GM11168 (cell line): Measurements from ENCODE around the gene LCE7A.

Experiments used
- in situ Hi-C: fragments of 300-500 bp; cut with MboI; formaldehyde crosslinking; loops from one replicate; pipeline ENCODE4 v1.12.0; 2022; ENCODE audit warnings: low sequenced_read_pairs; ENCODE audit not compliant: unreplicated experiment

The LCE7A gene

GRCh38 chr1:152859696-152860095 lies at the start of gene LCE7A:
TSS of gene LCE7A (plus strand) at chr1:152859996. CDS start at chr1:152860698, 702 bp downstream.
- in situ Hi-C loops, result no loop called here

GRCh38 chr1:152811050-152811449 lies 48.7 kb upstream of the LCE7A start:
- in situ Hi-C loops, result no loop called here

GRCh38 chr1:152811671-152812070 lies 48.1 kb upstream of the LCE7A start, which contains the start of gene LCE1B:
TSS of gene LCE1B (plus strand) at chr1:152811971. CDS start at chr1:152812447, 476 bp downstream.
- in situ Hi-C loops, result no loop called here

GRCh38 chr1:152817309-152817708 lies 42.5 kb upstream of the LCE7A start:
- in situ Hi-C loops, result no loop called here

- in situ Hi-C loops, result no loop called here
Observed at GRCh38 chr1:152823294-152823693, 36.5 kb upstream of the LCE7A start.

- in situ Hi-C loops, result no loop called here
Observed at GRCh38 chr1:152824964-152825363, 34.8 kb upstream of the LCE7A start.

GRCh38 chr1:152827173-152827572 lies 32.6 kb upstream of the LCE7A start, which contains the start of gene LCE1A:
TSS of gene LCE1A (plus strand) at chr1:152827473. CDS start at chr1:152827473, 0 bp downstream.
- in situ Hi-C loops, result no loop called here

- in situ Hi-C loops, result no loop called here
Observed at GRCh38 chr1:152836870-152837269, 22.9 kb upstream of the LCE7A start.

- in situ Hi-C loops, result no loop called here
Observed at GRCh38 chr1:152842556-152842955, 17.2 kb upstream of the LCE7A start, which contains the start of gene LCE6A. TSS of gene LCE6A (plus strand) at chr1:152842856. CDS start at chr1:152843521, 665 bp downstream.

GRCh38 chr1:152855661-152856060 lies 4.1 kb upstream of the LCE7A start:
- in situ Hi-C loops, result no loop called here

- in situ Hi-C loops, result no loop called here
Observed at GRCh38 chr1:152858062-152858461, 1.7 kb upstream of the LCE7A start.

GRCh38 chr1:152860129-152860528 lies 333 bp downstream of the LCE7A start:
- in situ Hi-C loops, result no loop called here

GRCh38 chr1:152861374-152861773 lies 1.6 kb downstream of the LCE7A start:
- in situ Hi-C loops, result no loop called here

GRCh38 chr1:152864443-152864842 lies 4.6 kb downstream of the LCE7A start:
- in situ Hi-C loops, result no loop called here

GRCh38 chr1:152866321-152866720 lies 6.5 kb downstream of the LCE7A start:
- in situ Hi-C loops, result no loop called here

- in situ Hi-C loops, result loop anchor here (5.0 kb wide), 1 partner anchor 57 kb away; no protein-coding TSS in a partner anchor
Observed at GRCh38 chr1:152869808-152870419, 10.1 kb downstream of the LCE7A start.

- in situ Hi-C loops, result loop anchor here (5.0 kb wide), 1 partner anchor 56 kb away; no protein-coding TSS in a partner anchor
Observed at GRCh38 chr1:152870831-152871730, 11.3 kb downstream of the LCE7A start.

- in situ Hi-C loops, result loop anchor here (5.0 kb wide), 1 partner anchor 56 kb away; no protein-coding TSS in a partner anchor
Observed at GRCh38 chr1:152871731-152872126, 11.9 kb downstream of the LCE7A start.

GRCh38 chr1:152873495-152873894 lies 13.7 kb downstream of the LCE7A start:
- in situ Hi-C loops, result loop anchor here (5.0 kb wide), 1 partner anchor 54 kb away; no protein-coding TSS in a partner anchor

- in situ Hi-C loops, result no loop called here
Observed at GRCh38 chr1:152876827-152877226, 17.0 kb downstream of the LCE7A start.

- in situ Hi-C loops, result no loop called here
Observed at GRCh38 chr1:152878042-152878441, 18.2 kb downstream of the LCE7A start, which contains the start of gene SMCP. TSS of gene SMCP (plus strand) at chr1:152878322. CDS start at chr1:152884423, 6,101 bp downstream.
